ENCODE results near the gene CNOT1. TPM values are rescaled to one million over a fixed set of nuclear protein-coding genes. Genes with fewer than 3 reads are reported as not detected.

The CNOT1 gene
- total and polyA plus RNA-seq, 2 of the 4 experiments (the other 2 are of a cell fraction): 85.5 to 357 TPM

GRCh38 chr16:58492735-58493134, 136.9 kb downstream of the CNOT1 start:
- no peak for TF ChIP-seq MAZ (IDR thresholded peaks at IDR 0.05; ENCODE audit: borderline replicate concordance, low read depth, low read length)
- TF ChIP-seq, protein P1, sequence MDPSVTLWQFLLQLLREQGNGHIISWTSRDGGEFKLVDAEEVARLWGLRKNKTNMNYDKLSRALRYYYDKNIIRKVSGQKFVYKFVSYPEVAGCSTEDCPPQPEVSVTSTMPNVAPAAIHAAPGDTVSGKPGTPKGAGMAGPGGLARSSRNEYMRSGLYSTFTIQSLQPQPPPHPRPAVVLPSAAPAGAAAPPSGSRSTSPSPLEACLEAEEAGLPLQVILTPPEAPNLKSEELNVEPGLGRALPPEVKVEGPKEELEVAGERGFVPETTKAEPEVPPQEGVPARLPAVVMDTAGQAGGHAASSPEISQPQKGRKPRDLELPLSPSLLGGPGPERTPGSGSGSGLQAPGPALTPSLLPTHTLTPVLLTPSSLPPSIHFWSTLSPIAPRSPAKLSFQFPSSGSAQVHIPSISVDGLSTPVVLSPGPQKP (IDR thresholded peaks at IDR 0.05; ENCODE audit: borderline replicate concordance, low read depth, low read length): no peak
- TF ChIP-seq FOS (IDR thresholded peaks at IDR 0.05; ENCODE audit: low read depth, low read length): no peak
- TF ChIP-seq MXI1 (IDR thresholded peaks at IDR 0.05; ENCODE audit: borderline replicate concordance, low read depth, low read length): no peak
- TF ChIP-seq RAD21 (IDR thresholded peaks at IDR 0.05; ENCODE audit: low read length): no peak
- TF ChIP-seq POLR2A (IDR thresholded peaks at IDR 0.05; ENCODE audit: low read depth, low read length): no peak
- TF ChIP-seq SMC3 (IDR thresholded peaks at IDR 0.05; ENCODE audit: low read depth, low read length): no peak
- TF ChIP-seq NFE2L2 (IDR thresholded peaks at IDR 0.05; ENCODE audit: low read depth, low read length): no peak
- no peak for TF ChIP-seq CHD1 (IDR thresholded peaks at IDR 0.05; ENCODE audit: low read depth, low read length)
- no peak for TF ChIP-seq MAFK (IDR thresholded peaks at IDR 0.05; ENCODE audit: low read depth, low read length)
- Histone ChIP-seq H4K91ac (ENCODE audit: insufficient read depth, low read depth, low read length) (no peak overlapping the region), H3K4me1 (ENCODE audit: control insufficient read depth, insufficient read depth, low read length) (peaks cover 7% of the 10 kb centered on the region; the same call in 1 of the 2 replicates), H3K9ac (ENCODE audit: low read depth, low read length) (no peak overlapping the region), H3K79me1 (ENCODE audit: low read depth in 1 of 2, low read length in 2 of 2) (no peaks in the 10 kb centered on the region), H2BK20ac (ENCODE audit: low read depth, low read length) (no peak overlapping the region), H3K18ac (ENCODE audit: low read depth, low read length) (no peak overlapping the region), H3K27me3 (ENCODE audit: control insufficient read depth, insufficient read depth, low read length) (peaks cover 10% of the 10 kb centered on the region), H4K8ac (ENCODE audit: low read depth in 2 of 2, low read length in 2 of 2) (no peak overlapping the region), H2AFZ (replicated peaks; ENCODE audit: low read length, poor library complexity) (no peak overlapping the region), H3K4me3 (ENCODE audit: insufficient read depth, low read depth, low read length) (no peak overlapping the region), H3K9me1 (ENCODE audit: insufficient read depth, low read length) (no peaks in the 10 kb centered on the region; the same call in 1 of the 2 replicates), H3K36me3 (ENCODE audit: control insufficient read depth, insufficient read depth, low read length) (no peaks in the 10 kb centered on the region), H3K4me2 (ENCODE audit: low read depth, low read length) (no peak overlapping the region), H3K9me3 (ENCODE audit: control insufficient read depth, insufficient read depth, low read length) (no peaks in the 10 kb centered on the region), H2AK9ac (replicated peaks; ENCODE audit: low read depth, low read length, poor library complexity) (no peak overlapping the region), H3K14ac (replicated peaks; ENCODE audit: low read depth, low read length) (no peak overlapping the region), H2BK120ac (ENCODE audit: low read depth, low read length) (no peak overlapping the region), H2AK5ac (ENCODE audit: low read depth, low read length) (no peak overlapping the region), H2BK5ac (ENCODE audit: low read depth, low read length, poor library complexity, severe bottlenecking) (no peak overlapping the region), H4K5ac (ENCODE audit: low read depth, low read length) (no peak overlapping the region), H4K20me1 (ENCODE audit: insufficient read depth, low read length) (no peaks in the 10 kb centered on the region), H2BK15ac (ENCODE audit: low read depth, low read length) (no peak overlapping the region), H3K23ac (ENCODE audit: low read depth, low read length) (no peak overlapping the region), H3K4ac (ENCODE audit: low read depth, low read length) (no peak overlapping the region), H3K27ac (ENCODE audit: insufficient read depth, low read length) (no peak overlapping the region), H3K56ac (ENCODE audit: extremely low read depth, insufficient read depth, low read length) (no peak overlapping the region)
- intact Hi-C loops (cut with micrococcal nuclease): no loop called here
- POLR2A ChIA-PET (ENCODE audit: unreplicated experiment): no interaction called here
- no CpG with 5 or more reads among the region's 5 CpGs for WGBS, 2 experiments (ENCODE audit: extremely low coverage in 2 of 2, insufficient read length in 1 of 2)
- ATAC-seq (ENCODE audit: low read depth) (no peak), DNase-seq (no peak)
- CTCF ChIA-PET: no interaction called here
- in situ Hi-C loops (cut with MboI; ENCODE audit: low sequenced_read_pairs): loop anchor here (5.0 kb wide), 1 partner anchor 160 kb away; no protein-coding TSS in a partner anchor
- BruUV-seq (replicated peaks): no TSS peak
- dilution Hi-C loops (cut with HindIII; ENCODE audit: low sequenced_read_pairs, unreplicated experiment): no loop called here

Measured in IMR-90 (cell line).